ENCODE results near the gene SDHA. TPM values are rescaled to one million over a fixed set of nuclear protein-coding genes. Genes with fewer than 3 reads are reported as not detected.
"Not testable (repeated sequence)": the region's sequence is repeated elsewhere in the genome, so short reads cannot be mapped to it uniquely, and the experiment has no call there.

The SDHA gene
- polyA plus RNA-seq, 1 donor from 2014 or later = 70.4 TPM

GRCh38 chr5:251538-251937 is 33.4 kb downstream of the SDHA start:
- H3K36me3 ChIP-seq (ENCODE audit: insufficient read depth, low read length); H3F3A ChIP-seq (ENCODE audit: insufficient read depth, low read length, poor library complexity, severe bottlenecking); H3K79me2 ChIP-seq (replicated peaks; ENCODE audit: insufficient read depth, low read length); H2AFZ ChIP-seq (ENCODE audit: low read depth, low read length); H3K27ac ChIP-seq (ENCODE audit: low read length); H3K9ac ChIP-seq (ENCODE audit: low read length); H3K9me3 ChIP-seq (ENCODE audit: low read length); H4K20me1 ChIP-seq (ENCODE audit: insufficient read depth); H3K4me2 ChIP-seq (ENCODE audit: low read length); H3K9me2 ChIP-seq (ENCODE audit: insufficient read depth, low read length); H3K27me3 ChIP-seq (ENCODE audit: insufficient read depth, low read depth, low read length); H3K4me3 ChIP-seq (ENCODE audit: low read length): not testable (repeated sequence)

- not testable (repeated sequence) for H3K9ac ChIP-seq (ENCODE audit: low read length); H3K9me3 ChIP-seq (ENCODE audit: low read length); H3K4me2 ChIP-seq (ENCODE audit: low read length); H3K79me2 ChIP-seq (replicated peaks; ENCODE audit: insufficient read depth, low read length); H3K27ac ChIP-seq (ENCODE audit: low read length); H4K20me1 ChIP-seq (ENCODE audit: insufficient read depth); H3K27me3 ChIP-seq (ENCODE audit: insufficient read depth, low read depth, low read length); H3K4me3 ChIP-seq (ENCODE audit: low read length); H3F3A ChIP-seq (ENCODE audit: insufficient read depth, low read length, poor library complexity, severe bottlenecking); H2AFZ ChIP-seq (ENCODE audit: low read depth, low read length); H3K9me2 ChIP-seq (ENCODE audit: insufficient read depth, low read length); H3K36me3 ChIP-seq (ENCODE audit: insufficient read depth, low read length)
Observed at GRCh38 chr5:251975-252374, 33.9 kb downstream of the SDHA start.

GRCh38 chr5:252546-252945 is 34.4 kb downstream of the SDHA start:
- Histone ChIP-seq H3K79me2 (replicated peaks; ENCODE audit: insufficient read depth, low read length) (no peaks in the 10 kb centered on the region), H3F3A (ENCODE audit: insufficient read depth, low read length, poor library complexity, severe bottlenecking) (no peaks in the 10 kb centered on the region), H3K9me2 (ENCODE audit: insufficient read depth, low read length) (no peaks in the 10 kb centered on the region), H3K9ac (ENCODE audit: low read length) (no peak overlapping the region), H2AFZ (ENCODE audit: low read depth, low read length) (no peak overlapping the region), H3K9me3 (ENCODE audit: low read length) (no peaks in the 10 kb centered on the region), H3K27me3 (ENCODE audit: insufficient read depth, low read depth, low read length) (no peaks in the 10 kb centered on the region), H3K36me3 (ENCODE audit: insufficient read depth, low read length) (peaks cover 3% of the 10 kb centered on the region), H3K4me3 (ENCODE audit: low read length) (no peak overlapping the region), H4K20me1 (ENCODE audit: insufficient read depth) (no peaks in the 10 kb centered on the region), H3K4me2 (ENCODE audit: low read length) (no peak overlapping the region), H3K27ac (ENCODE audit: low read length) (no peak overlapping the region)
- TF ChIP-seq CTCF (IDR thresholded peaks at IDR 0.05; ENCODE audit: poor library complexity, severe bottlenecking) (no peak), POLR2AphosphoS5 (IDR thresholded peaks at IDR 0.05) (no peak), REST (IDR thresholded peaks at IDR 0.05; ENCODE audit: borderline replicate concordance) (no peak), MXI1 (conservative IDR thresholded peaks at IDR 0.05; ENCODE audit: poor library complexity, severe bottlenecking) (no peak), EP300 (conservative IDR thresholded peaks at IDR 0.05; ENCODE audit: poor library complexity, severe bottlenecking) (no peak), EZH2 (IDR thresholded peaks at IDR 0.05; ENCODE audit: borderline replicate concordance, insufficient read depth, low read length, poor library complexity, severe bottlenecking) (no peak), SMC3 (conservative IDR thresholded peaks at IDR 0.05; ENCODE audit: poor library complexity) (no peak), TAF1 (IDR thresholded peaks at IDR 0.05; ENCODE audit: low read depth) (no peak), RAD21 (conservative IDR thresholded peaks at IDR 0.05) (no peak)

- H3K27ac ChIP-seq (ENCODE audit: low read length); H3K9me3 ChIP-seq (ENCODE audit: low read length); H3F3A ChIP-seq (ENCODE audit: insufficient read depth, low read length, poor library complexity, severe bottlenecking); H2AFZ ChIP-seq (ENCODE audit: low read depth, low read length); H3K27me3 ChIP-seq (ENCODE audit: insufficient read depth, low read depth, low read length); H3K4me2 ChIP-seq (ENCODE audit: low read length); H3K79me2 ChIP-seq (replicated peaks; ENCODE audit: insufficient read depth, low read length); H3K9ac ChIP-seq (ENCODE audit: low read length); H4K20me1 ChIP-seq (ENCODE audit: insufficient read depth); H3K4me3 ChIP-seq (ENCODE audit: low read length); H3K36me3 ChIP-seq (ENCODE audit: insufficient read depth, low read length); H3K9me2 ChIP-seq (ENCODE audit: insufficient read depth, low read length): not testable (repeated sequence)
Observed at GRCh38 chr5:254322-254721, 36.2 kb downstream of the SDHA start.

GRCh38 chr5:255116-255515 is 37.0 kb downstream of the SDHA start:
- H3K9me3 ChIP-seq (ENCODE audit: low read length); H3K27me3 ChIP-seq (ENCODE audit: insufficient read depth, low read depth, low read length); H3K9ac ChIP-seq (ENCODE audit: low read length): not testable (repeated sequence)

More at GRCh38 chr5:255116-255515, 37.0 kb downstream of the SDHA start:
- H3K79me2 ChIP-seq (replicated peaks; ENCODE audit: insufficient read depth, low read length); H2AFZ ChIP-seq (ENCODE audit: low read depth, low read length); H3K4me2 ChIP-seq (ENCODE audit: low read length); H3F3A ChIP-seq (ENCODE audit: insufficient read depth, low read length, poor library complexity, severe bottlenecking); H4K20me1 ChIP-seq (ENCODE audit: insufficient read depth); H3K27ac ChIP-seq (ENCODE audit: low read length); H3K9me2 ChIP-seq (ENCODE audit: insufficient read depth, low read length); H3K4me3 ChIP-seq (ENCODE audit: low read length); H3K36me3 ChIP-seq (ENCODE audit: insufficient read depth, low read length): not testable (repeated sequence)

Measured in neural cell (in vitro differentiated cells).